Body of pancreas (tissue), 4 donors: ENCODE results near the gene CHRNB4.

Experiments used
- CTCF ChIP-seq, 7 experiments: fragments of 450-650 bp in 4 of 7; fragments of 200-600 bp in 3 of 7; sonication (generic) in 3 of 7; IDR thresholded peaks; one replicate each; pipeline ENCODE4 v1.5.1; 2016 to 2019; ENCODE audit warnings: antibody characterized with exemption in 7 of 7
- POLR2A ChIP-seq, 3 donors: fragments of 450-650 bp; IDR thresholded peaks; one replicate each; pipeline ENCODE4 v1.6.1; 2016; ENCODE audit warnings: antibody characterized with exemption in 3 of 3, mild to moderate bottlenecking in 2 of 3

- TF ChIP-seq POLR2A (IDR thresholded peaks at IDR 0.05) (no peak), CTCF (IDR thresholded peaks at IDR 0.05) (no peak)
Observed at GRCh38 chr15:78667578-78668236, 26.7 kb upstream of the CHRNB4 start.
